Smooth muscle cell (in vitro differentiated cells): Measurements from ENCODE around the gene HTT. TPM values are rescaled to one million over a fixed set of nuclear protein-coding genes. Genes with fewer than 3 reads are reported as not detected.

Source experiments
- DNase-seq: peaks from one replicate; lab custom pipeline; 2025; ENCODE audit not compliant: unreplicated experiment; lab: John Stamatoyannopoulos, UW
- H2AFZ ChIP-seq: fragments of 200-600 bp; sonication (generic); 2 replicates; pipeline ENCODE4 v1.6.0; 2016; ENCODE audit warnings: antibody characterized with exemption, low read depth, mild to moderate bottlenecking
- H3F3A ChIP-seq: fragments of 200-600 bp; sonication (generic); 2 replicates; pipeline ENCODE4 v1.6.0; 2017; ENCODE audit warnings: antibody characterized with exemption, low read depth
- H3K27ac ChIP-seq: fragments of 200-600 bp; sonication (generic); 2 replicates; pipeline ENCODE4 v1.5.1; 2016; ENCODE audit warnings: low read depth, mild to moderate bottlenecking
- H3K27me3 ChIP-seq: fragments of 200-600 bp; sonication (generic); 2 replicates; pipeline ENCODE4 v1.6.1; 2016; ENCODE audit warnings: low read depth, mild to moderate bottlenecking
- H3K36me3 ChIP-seq: fragments of 200-600 bp; sonication (generic); 2 replicates; pipeline ENCODE4 v1.5.1; 2016; ENCODE audit warnings: low read depth
- H3K4me1 ChIP-seq: fragments of 200-600 bp; sonication (generic); 2 replicates; pipeline ENCODE4 v1.5.1; 2016; ENCODE audit warnings: low read depth
- H3K4me2 ChIP-seq: fragments of 200-600 bp; sonication (generic); 2 replicates; pipeline ENCODE4 v1.6.0; 2016; ENCODE audit warnings: mild to moderate bottlenecking
- H3K4me3 ChIP-seq: fragments of 200-600 bp; sonication (generic); 2 replicates; pipeline ENCODE4 v1.5.1; 2016; ENCODE audit warnings: mild to moderate bottlenecking
- H3K79me2 ChIP-seq: fragments of 200-600 bp; sonication (generic); 2 replicates; pipeline ENCODE4 v1.6.0; 2016; ENCODE audit warnings: low read depth, mild to moderate bottlenecking
- H3K9ac ChIP-seq: fragments of 200-600 bp; sonication (generic); 2 replicates; pipeline ENCODE4 v1.6.0; 2016; ENCODE audit warnings: low read depth
- H3K9me3 ChIP-seq: fragments of 200-600 bp; sonication (generic); replicated peaks from 2 replicates; pipeline ENCODE4 v1.5.1; 2016; ENCODE audit warnings: low read depth
- H4K20me1 ChIP-seq: fragments of 200-600 bp; sonication (generic); 2 replicates; pipeline ENCODE4 v1.6.0; 2016; ENCODE audit warnings: low read depth
- WGBS: methylation state at CpG from one replicate; pipeline ENCODE4 v1.1.7; 2016; ENCODE audit warnings: low lambda C conversion rate; 5-methylcytosine and 5-hydroxymethylcytosine counted together
- polyA plus RNA-seq: library from polyadenylated mRNA; unstranded; fragments of >200 nt; fragmentation: Nextera tagmentation; extraction: Ambion mirVana; gene quantifications from 2 replicates; pipeline ENCODE4 v1.2.1, GENCODE V29; 2016
- total RNA-seq: library from RNA; depleted of rRNA; stranded (reverse); fragments of >200 nt; gene quantifications from 2 replicates; pipeline ENCODE4 v1.2.3, GENCODE V29; 2014
- TF ChIP-seq, protein P1 (sequence below): fragments of 200-600 bp; sonication (generic); IDR thresholded peaks from 2 replicates; pipeline ENCODE4 v1.5.1; 2017; ENCODE audit warnings: borderline replicate concordance, mild to moderate bottlenecking, antibody characterized with exemption; ENCODE audit not compliant: insufficient read depth, poor library complexity, severe bottlenecking

The HTT gene
- total and polyA plus RNA-seq, 2 experiments from 2014 or later, result 7.1 to 16.4 TPM

- Histone ChIP-seq H4K20me1 (peaks cover 35% of the 10 kb centered on the region), H3K27me3 (no peaks in the 10 kb centered on the region), H3K4me1 (peaks cover 11% of the 10 kb centered on the region), H3K36me3 (no peaks in the 10 kb centered on the region), H3K4me2 (no peak overlapping the region), H3K79me2 (peaks cover 4% of the 10 kb centered on the region), H2AFZ (no peak overlapping the region), H3K9me3 (no peaks in the 10 kb centered on the region), H3K9ac (no peak overlapping the region), H3K4me3 (no peak overlapping the region), H3K27ac (peak overlapping the region; percentile 74), H3F3A (peaks cover 9% of the 10 kb centered on the region)
- 81% methylated on average over 6 of the region's 6 CpGs for WGBS
- TF ChIP-seq, protein P1, sequence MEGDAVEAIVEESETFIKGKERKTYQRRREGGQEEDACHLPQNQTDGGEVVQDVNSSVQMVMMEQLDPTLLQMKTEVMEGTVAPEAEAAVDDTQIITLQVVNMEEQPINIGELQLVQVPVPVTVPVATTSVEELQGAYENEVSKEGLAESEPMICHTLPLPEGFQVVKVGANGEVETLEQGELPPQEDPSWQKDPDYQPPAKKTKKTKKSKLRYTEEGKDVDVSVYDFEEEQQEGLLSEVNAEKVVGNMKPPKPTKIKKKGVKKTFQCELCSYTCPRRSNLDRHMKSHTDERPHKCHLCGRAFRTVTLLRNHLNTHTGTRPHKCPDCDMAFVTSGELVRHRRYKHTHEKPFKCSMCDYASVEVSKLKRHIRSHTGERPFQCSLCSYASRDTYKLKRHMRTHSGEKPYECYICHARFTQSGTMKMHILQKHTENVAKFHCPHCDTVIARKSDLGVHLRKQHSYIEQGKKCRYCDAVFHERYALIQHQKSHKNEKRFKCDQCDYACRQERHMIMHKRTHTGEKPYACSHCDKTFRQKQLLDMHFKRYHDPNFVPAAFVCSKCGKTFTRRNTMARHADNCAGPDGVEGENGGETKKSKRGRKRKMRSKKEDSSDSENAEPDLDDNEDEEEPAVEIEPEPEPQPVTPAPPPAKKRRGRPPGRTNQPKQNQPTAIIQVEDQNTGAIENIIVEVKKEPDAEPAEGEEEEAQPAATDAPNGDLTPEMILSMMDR, result no peak
- DNase-seq, result no peak
Measured at GRCh38 chr4:3107691-3108121, 33.2 kb downstream of the HTT start.

- no peaks in the 10 kb centered on the region for H3K36me3 ChIP-seq
- H3F3A ChIP-seq, result peaks cover 9% of the 10 kb centered on the region
- H3K4me2 ChIP-seq, result no peak overlapping the region
- H3K9me3 ChIP-seq, result no peaks in the 10 kb centered on the region
- no peak overlapping the region for H3K4me3 ChIP-seq
- H3K4me1 ChIP-seq, result peaks cover 11% of the 10 kb centered on the region
- H3K79me2 ChIP-seq, result peaks cover 4% of the 10 kb centered on the region
- no peak overlapping the region for H3K9ac ChIP-seq
- no peak for DNase-seq
- TF ChIP-seq, protein P1, result no peak
- H4K20me1 ChIP-seq, result peaks cover 37% of the 10 kb centered on the region
- no peak overlapping the region for H2AFZ ChIP-seq
- H3K27me3 ChIP-seq, result no peaks in the 10 kb centered on the region
- H3K27ac ChIP-seq, result peak overlapping the region; percentile 74
- 87% methylated on average over 3 of the region's 3 CpGs for WGBS
Measured at GRCh38 chr4:3108211-3108610, 33.7 kb downstream of the HTT start.

DNA sequence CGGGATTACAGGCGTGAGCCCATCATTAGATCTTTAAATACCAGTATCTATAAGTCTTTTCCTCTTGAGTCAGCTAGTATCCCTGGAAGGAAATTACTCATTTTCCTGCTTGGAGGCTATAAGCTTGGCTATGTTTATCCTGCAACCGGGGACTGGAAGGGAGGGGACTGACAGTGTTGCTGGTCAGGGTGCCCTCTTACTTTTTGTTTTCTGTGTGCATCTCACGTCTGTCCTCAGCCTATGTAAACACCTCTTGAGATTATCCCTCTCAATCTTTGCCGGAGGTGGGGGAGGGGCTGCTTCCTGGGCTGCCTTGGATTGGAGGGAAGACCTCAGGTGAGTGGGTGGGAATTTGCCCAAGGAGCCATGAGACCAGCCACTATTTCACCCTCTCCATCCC lies 37.0 kb downstream of the HTT start:
- H4K20me1 ChIP-seq, result peaks cover 24% of the 10 kb centered on the region
- no peak overlapping the region for H3K9ac ChIP-seq
- peak overlapping the region; percentile 13 for H3K4me2 ChIP-seq
- TF ChIP-seq, protein P1, result no peak
- H3K27me3 ChIP-seq, result no peaks in the 10 kb centered on the region
- no peak overlapping the region for H2AFZ ChIP-seq
- no peak for DNase-seq
- H3K36me3 ChIP-seq, result no peaks in the 10 kb centered on the region
- 27% methylated on average over 5 of the region's 5 CpGs for WGBS
- peaks cover 10% of the 10 kb centered on the region for H3F3A ChIP-seq
- H3K79me2 ChIP-seq, result peaks cover 4% of the 10 kb centered on the region
- H3K9me3 ChIP-seq, result no peaks in the 10 kb centered on the region
- H3K4me1 ChIP-seq, result peaks cover 11% of the 10 kb centered on the region
- H3K27ac ChIP-seq, result peak overlapping the region; percentile 49
- no peak overlapping the region for H3K4me3 ChIP-seq

DNA sequence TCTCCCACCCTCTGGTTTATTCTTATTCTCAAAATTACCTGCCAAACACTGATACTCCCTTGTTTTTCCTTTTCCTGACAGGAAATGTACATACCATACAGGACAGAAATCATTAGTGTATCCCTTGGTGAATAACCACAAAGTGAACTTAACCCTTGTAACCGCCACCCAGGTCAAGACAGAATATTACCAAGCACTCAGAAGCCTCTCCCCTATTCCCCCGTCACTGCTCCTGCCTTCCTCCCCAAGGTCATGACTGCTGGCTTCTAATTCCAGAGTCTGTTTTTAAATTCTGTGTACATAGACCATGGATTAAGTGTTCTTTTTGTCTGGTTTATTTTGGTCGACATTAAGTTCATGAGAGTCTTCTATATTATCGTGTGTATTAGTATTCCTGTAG lies 37.7 kb downstream of the HTT start:
- no peak for DNase-seq
- Histone ChIP-seq H3K27ac (peak overlapping the region; percentile 49), H3F3A (peaks cover 10% of the 10 kb centered on the region), H4K20me1 (peaks cover 25% of the 10 kb centered on the region), H3K4me2 (no peak overlapping the region), H3K79me2 (peaks cover 4% of the 10 kb centered on the region), H3K36me3 (no peaks in the 10 kb centered on the region), H3K4me3 (no peak overlapping the region), H3K9me3 (no peaks in the 10 kb centered on the region), H3K9ac (no peak overlapping the region), H3K27me3 (no peaks in the 10 kb centered on the region), H2AFZ (no peak overlapping the region), H3K4me1 (peaks cover 6% of the 10 kb centered on the region)
- 60% methylated on average over 4 of the region's 4 CpGs for WGBS
- TF ChIP-seq, protein P1, result no peak
